Thymus (tissue), 11 donors: ENCODE data around the gene MAGI3. TPM values are rescaled to one million over a fixed set of nuclear protein-coding genes. Genes with fewer than 3 reads are reported as not detected.

Experiments
- DNase-seq, 9 donors: peaks; one replicate each; pipeline ENCODE4 v3.0.0-alpha.2; 2013; ENCODE audit warnings: low spot score in 9 of 9, low read depth in 6 of 9, missing footprints in 1 of 9
- H3K27ac ChIP-seq, 2 donors: one replicate each; pipeline ENCODE4 v1.5.1; 2013; ENCODE audit warnings: control low read depth in 1 of 2, low read depth in 1 of 2, low read length in 1 of 2, mild to moderate bottlenecking in 1 of 2, moderate library complexity in 1 of 2
- H3K27me3 ChIP-seq, 2 donors: one replicate each; pipeline ENCODE4 v1.5.1; 2013; ENCODE audit warnings: low read length in 1 of 2; ENCODE audit not compliant: control insufficient read depth in 2 of 2, insufficient read depth in 1 of 2
- H3K36me3 ChIP-seq, 2 donors: one replicate each; pipeline ENCODE4 v1.5.1; 2013; ENCODE audit warnings: low read length in 1 of 2, mild to moderate bottlenecking in 1 of 2, moderate library complexity in 1 of 2; ENCODE audit not compliant: control insufficient read depth in 2 of 2, insufficient read depth in 2 of 2
- H3K4me1 ChIP-seq, 2 donors: one replicate each; pipeline ENCODE4 v1.5.1; 2013; ENCODE audit warnings: low read length in 2 of 2; ENCODE audit not compliant: control insufficient read depth in 2 of 2, insufficient read depth in 2 of 2
- H3K4me3 ChIP-seq, 2 donors: one replicate each; pipeline ENCODE4 v1.5.1; 2013; ENCODE audit warnings: low read length in 2 of 2, control low read depth in 1 of 2, mild to moderate bottlenecking in 1 of 2
- H3K9me3 ChIP-seq, 2 donors: one replicate each; pipeline ENCODE4 v1.5.1; 2013; ENCODE audit warnings: low read length in 1 of 2, mild to moderate bottlenecking in 1 of 2; ENCODE audit not compliant: control insufficient read depth in 2 of 2, insufficient read depth in 1 of 2
- WGBS: extraction: QIAGEN DNeasy Blood & Tissue Kit; methylation state at CpG from one replicate; pipeline ENCODE4 v1.1.7; 2013; 5-methylcytosine and 5-hydroxymethylcytosine counted together
- polyA plus RNA-seq: library from polyadenylated mRNA; stranded (reverse); fragments of 200-250 nt; gene quantifications from one replicate; pipeline ENCODE4 v1.2.3, GENCODE V29; 2013
- total RNA-seq: library from RNA; stranded (reverse); fragments of 120-200 nt; gene quantifications from one replicate; pipeline ENCODE4 v1.2.4, GENCODE V29; 2013
- donor health status: healthy.

Gene MAGI3
- total and polyA plus RNA-seq, 2 donors, result 4.6 to 6.5 TPM

GRCh38 chr1:113433184-113433583, 42.9 kb downstream of the MAGI3 start:
- H3K4me3 ChIP-seq, result no peak overlapping the region
- no peak overlapping the region for H3K27ac ChIP-seq
- H3K4me1 ChIP-seq, result no peaks in the 10 kb centered on the region
- H3K36me3 ChIP-seq, result no peaks in the 10 kb centered on the region
- H3K27me3 ChIP-seq, result no peaks in the 10 kb centered on the region
- H3K9me3 ChIP-seq, result no peaks in the 10 kb centered on the region
- DNase-seq, result no peak

- H3K4me1 ChIP-seq, result no peaks in the 10 kb centered on the region
- WGBS, result 97% methylated on average over 2 of the region's 2 CpGs
- no peaks in the 10 kb centered on the region for H3K9me3 ChIP-seq
- H3K27me3 ChIP-seq, result no peaks in the 10 kb centered on the region
- no peak for DNase-seq
- H3K27ac ChIP-seq, result no peak overlapping the region
- no peaks in the 10 kb centered on the region for H3K36me3 ChIP-seq
- H3K4me3 ChIP-seq, result no peak overlapping the region
Observed at GRCh38 chr1:113434081-113434873, 44.0 kb downstream of the MAGI3 start.

- DNase-seq, result no peak
- Histone ChIP-seq H3K36me3 (no peaks in the 10 kb centered on the region), H3K4me3 (no peak overlapping the region), H3K27ac (no peak overlapping the region), H3K9me3 (no peaks in the 10 kb centered on the region), H3K4me1 (no peaks in the 10 kb centered on the region), H3K27me3 (no peaks in the 10 kb centered on the region)
- WGBS, result 97% methylated on average over 2 of the region's 2 CpGs
Observed at GRCh38 chr1:113434874-113435175, 44.5 kb downstream of the MAGI3 start.

- no peak for DNase-seq
- Histone ChIP-seq H3K36me3 (no peaks in the 10 kb centered on the region), H3K27me3 (no peaks in the 10 kb centered on the region), H3K27ac (no peak overlapping the region), H3K4me1 (no peaks in the 10 kb centered on the region), H3K4me3 (no peak overlapping the region), H3K9me3 (no peaks in the 10 kb centered on the region)
- 94% methylated on average over 3 of the region's 3 CpGs for WGBS
Observed at GRCh38 chr1:113437554-113438341, 47.4 kb downstream of the MAGI3 start.

GRCh38 chr1:113438505-113439276, 48.4 kb downstream of the MAGI3 start:
- 96% methylated on average over 3 of the region's 3 CpGs for WGBS
- no peaks in the 10 kb centered on the region for H3K36me3 ChIP-seq
- no peaks in the 10 kb centered on the region for H3K9me3 ChIP-seq

GRCh38 chr1:113439277-113439670, 49.0 kb downstream of the MAGI3 start:
- H3K4me3 ChIP-seq, result no peak overlapping the region
- no peaks in the 10 kb centered on the region for H3K27me3 ChIP-seq
- no peak overlapping the region for H3K27ac ChIP-seq
- H3K9me3 ChIP-seq, result peaks cover 0 to 2% of the 10 kb centered on the region in 2 donors
- no peak for DNase-seq
- no peaks in the 10 kb centered on the region for H3K4me1 ChIP-seq
- no peaks in the 10 kb centered on the region for H3K36me3 ChIP-seq
- 97% methylated on average over 2 of the region's 2 CpGs for WGBS

More at GRCh38 chr1:113438505-113439276, 48.4 kb downstream of the MAGI3 start:
- no peak for DNase-seq
- Histone ChIP-seq H3K27ac (no peak overlapping the region), H3K4me3 (no peak overlapping the region), H3K4me1 (no peaks in the 10 kb centered on the region), H3K27me3 (no peaks in the 10 kb centered on the region)

GRCh38 chr1:113442131-113442530, 51.8 kb downstream of the MAGI3 start:
- Histone ChIP-seq H3K4me3 (no peak overlapping the region), H3K27ac (no peak overlapping the region), H3K36me3 (no peaks in the 10 kb centered on the region), H3K27me3 (no peaks in the 10 kb centered on the region), H3K4me1 (no peaks in the 10 kb centered on the region), H3K9me3 (peaks cover 0 to 2% of the 10 kb centered on the region in 2 donors)
- no peak for DNase-seq
- 96% methylated on average over 2 of the region's 2 CpGs for WGBS

- H3K4me1 ChIP-seq, result no peaks in the 10 kb centered on the region
- peaks cover 0 to 2% of the 10 kb centered on the region in 2 donors for H3K9me3 ChIP-seq
- H3K27ac ChIP-seq, result no peak overlapping the region
- no peak for DNase-seq
- H3K27me3 ChIP-seq, result no peaks in the 10 kb centered on the region
- no peaks in the 10 kb centered on the region for H3K36me3 ChIP-seq
- H3K4me3 ChIP-seq, result no peak overlapping the region
Observed at GRCh38 chr1:113444857-113445256, 54.5 kb downstream of the MAGI3 start.

- no peaks in the 10 kb centered on the region for H3K9me3 ChIP-seq
- H3K27me3 ChIP-seq, result no peaks in the 10 kb centered on the region
- no peak overlapping the region for H3K27ac ChIP-seq
- no peaks in the 10 kb centered on the region for H3K36me3 ChIP-seq
- WGBS, result 20% methylated on average over 1 of the region's 1 CpG
- no peak for DNase-seq
- H3K4me1 ChIP-seq, result no peaks in the 10 kb centered on the region
- H3K4me3 ChIP-seq, result no peak overlapping the region
Observed at GRCh38 chr1:113451710-113452109, 61.4 kb downstream of the MAGI3 start.
